ENCODE measurements around the gene CAPN10. TPM values are rescaled to one million over a fixed set of nuclear protein-coding genes. Genes with fewer than 3 reads are reported as not detected.

CAPN10 gene
- polyA plus RNA-seq, 2 of the 4 experiments (the other 2 are of a cell fraction), result 8.4 to 15.8 TPM

- no peak for TF ChIP-seq REST (IDR thresholded peaks at IDR 0.05)
Observed at GRCh38 chr2:240643093-240643810, 56.7 kb downstream of the CAPN10 start (continued).

DNA sequence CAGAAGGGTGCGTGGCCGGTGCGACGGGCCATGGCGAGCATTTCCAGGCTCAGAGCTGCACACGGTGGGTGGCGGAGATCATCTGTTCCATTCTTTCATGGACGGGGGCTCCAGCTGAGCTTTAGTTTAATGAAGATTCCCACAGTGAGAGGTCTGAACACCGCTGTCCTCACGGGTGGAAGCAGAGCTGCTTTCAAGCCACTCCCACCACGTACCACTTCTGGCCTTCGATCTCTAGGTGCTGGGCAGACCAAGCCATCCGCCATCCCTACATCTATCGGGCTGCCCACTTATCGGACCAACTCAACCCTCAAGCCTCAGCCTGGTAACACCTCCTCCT is 57.2 kb downstream of the CAPN10 start:
- 70% methylated on average over 15 of the region's 15 CpGs for WGBS (ENCODE audit: missing lambda C conversion rate)
- no peak overlapping the region for H3K4me3 ChIP-seq
- CTCF ChIA-PET, result interaction anchor here (1.1 to 1.2 kb wide), 2 partner anchors 9 to 36 kb away, joined by 3 read pairs; no protein-coding TSS in a partner anchor
- H3K9me3 ChIP-seq, result no peaks in the 10 kb centered on the region
- ATAC-seq (no peak), FAIRE-seq (no peak), DNase-seq (ENCODE audit: low read depth in 1 of 2, low spot score in 1 of 2) (no peak)
- TF ChIP-seq FOSB (CRISPR knock-in tag; IDR thresholded peaks at IDR 0.05) (no peak), RCOR1 (IDR thresholded peaks at IDR 0.05; ENCODE audit: low read depth, low read length) (no peak)
- H3K27ac ChIP-seq, result no peak overlapping the region
- H3K4me2 ChIP-seq, result no peak overlapping the region
- no peaks in the 10 kb centered on the region for H3K4me1 ChIP-seq
- POLR2A ChIA-PET, result no interaction called here

- CTCF ChIA-PET, result interaction anchor here (1.2 kb wide), 1 partner anchor 9 kb away, joined by 3 read pairs; no protein-coding TSS in a partner anchor
Observed at GRCh38 chr2:240644171-240644651, 57.7 kb downstream of the CAPN10 start.

More at GRCh38 chr2:240644171-240644651, 57.7 kb downstream of the CAPN10 start:
- TF ChIP-seq FOSL2 (IDR thresholded peaks at IDR 0.05) (no peak), FOSL2 (CRISPR knock-in tag; IDR thresholded peaks at IDR 0.05) (no peak), CBX8 (IDR thresholded peaks at IDR 0.05) (no peak), JUNB (IDR thresholded peaks at IDR 0.05) (no peak), MYC (IDR thresholded peaks at IDR 0.05; ENCODE audit: borderline replicate concordance, low read length) (no peak), RCOR1 (IDR thresholded peaks at IDR 0.05; ENCODE audit: low read depth, low read length) (no peak), TFCP2L1 (CRISPR knock-in tag; IDR thresholded peaks at IDR 0.05) (no peak), EP300 (IDR thresholded peaks at IDR 0.05) (no peak), MAZ (IDR thresholded peaks at IDR 0.05; ENCODE audit: borderline replicate concordance, low read depth, low read length) (no peak), HMGXB4 (CRISPR knock-in tag; IDR thresholded peaks at IDR 0.05; ENCODE audit: borderline replicate concordance) (no peak), RNF2 (IDR thresholded peaks at IDR 0.05; ENCODE audit: borderline replicate concordance, low read depth) (no peak), KDM5A (IDR thresholded peaks at IDR 0.05) (no peak), HOXB5 (CRISPR knock-in tag; IDR thresholded peaks at IDR 0.05) (no peak)
- TF ChIP-seq, protein P1, sequence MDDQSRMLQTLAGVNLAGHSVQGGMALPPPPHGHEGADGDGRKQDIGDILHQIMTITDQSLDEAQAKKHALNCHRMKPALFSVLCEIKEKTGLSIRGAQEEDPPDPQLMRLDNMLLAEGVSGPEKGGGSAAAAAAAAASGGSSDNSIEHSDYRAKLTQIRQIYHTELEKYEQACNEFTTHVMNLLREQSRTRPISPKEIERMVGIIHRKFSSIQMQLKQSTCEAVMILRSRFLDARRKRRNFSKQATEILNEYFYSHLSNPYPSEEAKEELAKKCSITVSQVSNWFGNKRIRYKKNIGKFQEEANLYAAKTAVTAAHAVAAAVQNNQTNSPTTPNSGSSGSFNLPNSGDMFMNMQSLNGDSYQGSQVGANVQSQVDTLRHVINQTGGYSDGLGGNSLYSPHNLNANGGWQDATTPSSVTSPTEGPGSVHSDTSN (IDR thresholded peaks at IDR 0.05), result no peak
- Histone ChIP-seq H3K4me1 (no peaks in the 10 kb centered on the region), H3K4me2 (no peak overlapping the region), H3K27ac (no peak overlapping the region), H3K9me3 (no peaks in the 10 kb centered on the region), H3K4me3 (no peak overlapping the region)
- POLR2A ChIA-PET, result no interaction called here
- DNase-seq (ENCODE audit: low read depth in 1 of 2, low spot score in 1 of 2) (no peak), ATAC-seq (no peak), FAIRE-seq (no peak)
- WGBS (ENCODE audit: missing lambda C conversion rate), result 37% methylated on average over 7 of the region's 14 CpGs
